CD8-positive, alpha-beta memory T cell (primary cell): ENCODE data around the gene MCAM. TPM values are rescaled to one million over a fixed set of nuclear protein-coding genes. Genes with fewer than 3 reads are reported as not detected.
A peak's percentile ranks its signal among the peaks of the same experiment; 100 is the strongest.

Source experiments
- CTCF ChIA-PET: fragments of 350-600 bp; sonication (Branson Sonifier 250); formaldehyde crosslinking; loops from one replicate; lab custom pipeline; 2021; ENCODE audit warnings: antibody characterized with exemption; lab: Charles Lee
- POLR2A ChIA-PET: fragments of 350-600 bp; sonication (Branson Sonifier 250); formaldehyde crosslinking; loops from one replicate; lab custom pipeline; 2021; ENCODE audit warnings: antibody characterized with exemption; lab: Charles Lee
- DNase-seq, 5 donors: peaks; one replicate each; pipeline versions ENCODE4 v3.0.0 to v3.0.0-alpha.2; 2020 to 2022; ENCODE audit warnings: mixed read lengths in 1 of 5
- H3K27ac ChIP-seq: one replicate; pipeline ENCODE4 v1.7.0; 2013; ENCODE audit warnings: low read depth, mild to moderate bottlenecking, low read length, moderate library complexity
- H3K27me3 ChIP-seq: 2 replicates; pipeline ENCODE4 v1.7.0; 2013; ENCODE audit warnings: low read length, mild to moderate bottlenecking; ENCODE audit not compliant: insufficient read depth, poor library complexity, severe bottlenecking
- H3K36me3 ChIP-seq: 2 replicates; pipeline ENCODE4 v1.7.0; 2013; ENCODE audit warnings: mild to moderate bottlenecking, low read length, moderate library complexity; ENCODE audit not compliant: insufficient read depth
- H3K4me1 ChIP-seq: 2 replicates; pipeline ENCODE4 v1.7.0; 2013; ENCODE audit warnings: mild to moderate bottlenecking, low read length, moderate library complexity; ENCODE audit not compliant: insufficient read depth
- H3K4me3 ChIP-seq: 2 replicates; pipeline ENCODE4 v1.7.0; 2013; ENCODE audit warnings: mild to moderate bottlenecking, low read length
- H3K9me3 ChIP-seq: 2 replicates; pipeline ENCODE4 v1.7.0; 2013; ENCODE audit warnings: mild to moderate bottlenecking, low read length
- H3K27ac Mint-ChIP-seq, 8 donors: one replicate each; pipeline ENCODE4 v1.8.0; 2020 to 2021; ENCODE audit warnings: mixed read lengths in 8 of 8, mild to moderate bottlenecking in 6 of 8, inconsistent platforms in 3 of 8, moderate library complexity in 3 of 8
- H3K27me3 Mint-ChIP-seq, 2 donors: one replicate each; pipeline ENCODE4 v1.8.0; 2020 to 2021; ENCODE audit warnings: mixed read lengths in 2 of 2, mild to moderate bottlenecking in 1 of 2, moderate library complexity in 1 of 2
- H3K36me3 Mint-ChIP-seq, 3 donors: one replicate each; pipeline ENCODE4 v1.8.0; 2020 to 2021; ENCODE audit warnings: mixed read lengths in 3 of 3, inconsistent platforms in 1 of 3, mild to moderate bottlenecking in 1 of 3
- H3K4me1 Mint-ChIP-seq, 3 donors: one replicate each; pipeline ENCODE4 v1.8.0; 2020 to 2021; ENCODE audit warnings: mixed read lengths in 3 of 3, inconsistent platforms in 1 of 3, mild to moderate bottlenecking in 1 of 3
- H3K4me3 Mint-ChIP-seq, 7 donors: one replicate each; pipeline ENCODE4 v1.8.0; 2020 to 2021; ENCODE audit warnings: mixed read lengths in 7 of 7, mild to moderate bottlenecking in 6 of 7, moderate library complexity in 4 of 7, inconsistent platforms in 2 of 7
- H3K9me3 Mint-ChIP-seq, 5 donors: one replicate each; pipeline ENCODE4 v1.8.0; 2020 to 2022; ENCODE audit warnings: mixed read lengths in 5 of 5, mild to moderate bottlenecking in 3 of 5, moderate library complexity in 2 of 5, inconsistent platforms in 1 of 5
- polyA plus RNA-seq: library from polyadenylated mRNA; unstranded; fragments of 300-500 nt; fragmentation: Illumina TruSeq; gene quantifications from one replicate; pipeline ENCODE4 v1.2.3, GENCODE V29; 2021
- total RNA-seq, 2 experiments: library from RNA; stranded (reverse); gene quantifications; one replicate each; pipeline ENCODE4 v1.2.3, GENCODE V29; 2021

Gene MCAM
- total and polyA plus RNA-seq, 3 experiments from 2014 or later = 1.6 to 2.7 (median 2.0) TPM

- Mint-ChIP-seq H3K4me1 (peaks cover 14 to 19% (median 15%) of the 10 kb centered on the region in 3 donors), H3K36me3 (no peaks in the 10 kb centered on the region), H3K9me3 (no peaks in the 10 kb centered on the region), H3K4me3 (no peak overlapping the region), H3K27ac (no peak overlapping the region), H3K27me3 (peaks cover 30 to 42% of the 10 kb centered on the region in 2 donors)
- POLR2A ChIA-PET = no interaction called here
- DNase-seq = no peak
- peaks cover 9% of the 10 kb centered on the region for H3K4me1 ChIP-seq
- H3K27ac ChIP-seq = no peak overlapping the region
- no peaks in the 10 kb centered on the region for H3K36me3 ChIP-seq
- H3K27me3 ChIP-seq = peaks cover 30% of the 10 kb centered on the region
- H3K4me3 ChIP-seq = no peak overlapping the region
- CTCF ChIA-PET = interaction anchor here (1.2 to 5.5 kb wide), 3 partner anchors 10 to 20 kb away, joined by 3 to 26 read pairs (median 4); partner anchors contain the start of gene USP2
- no peaks in the 10 kb centered on the region for H3K9me3 ChIP-seq
These were observed 44.3 kb upstream of the MCAM start for GRCh38 chr11:119361056-119361787.

GRCh38 chr11:119359365-119360214 lies 42.7 kb upstream of the MCAM start:
- Histone ChIP-seq H3K4me3 (no peak overlapping the region), H3K27me3 (peaks cover 20% of the 10 kb centered on the region), H3K9me3 (no peaks in the 10 kb centered on the region), H3K27ac (no peak overlapping the region), H3K36me3 (no peaks in the 10 kb centered on the region), H3K4me1 (peaks cover 4% of the 10 kb centered on the region)
- Mint-ChIP-seq H3K4me1 (peaks cover 12 to 18% (median 15%) of the 10 kb centered on the region in 3 donors), H3K36me3 (no peaks in the 10 kb centered on the region), H3K4me3 (no peak overlapping the region), H3K9me3 (no peaks in the 10 kb centered on the region), H3K27ac (peak overlapping the region in 2 of 8 donors; percentile 11 to 14), H3K27me3 (peaks cover 15 to 39% of the 10 kb centered on the region in 2 donors)
- POLR2A ChIA-PET = no interaction called here
- DNase-seq = no peak
- CTCF ChIA-PET = interaction anchor here (4.7 to 5.5 kb wide), 2 partner anchors 15 to 20 kb away, joined by 26 to 145 read pairs; partner anchors contain the start of gene USP2

- peak overlapping the region in 6 of 7 donors; percentile 11 to 85 (median 64) for H3K4me3 Mint-ChIP-seq
- Histone ChIP-seq H3K27me3 (no peaks in the 10 kb centered on the region), H3K4me3 (no peak overlapping the region), H3K4me1 (no peaks in the 10 kb centered on the region), H3K9me3 (no peaks in the 10 kb centered on the region), H3K36me3 (no peaks in the 10 kb centered on the region), H3K27ac (no peak overlapping the region)
- ChIA-PET CTCF (interaction anchor here (1.2 to 4.7 kb wide), 11 partner anchors 8 to 119 kb away, joined by 6 to 145 read pairs (median 13); partner anchors contain the start of genes MFRP and USP2), POLR2A (interaction anchor here (0.6 to 1.6 kb wide), 3 partner anchors 23 to 118 kb away, joined by 4 to 5 read pairs (median 4); partner anchors contain the start of gene USP2)
- peaks cover 12 to 35% of the 10 kb centered on the region in 2 donors for H3K27me3 Mint-ChIP-seq
- no peaks in the 10 kb centered on the region for H3K9me3 Mint-ChIP-seq
- DNase-seq = no peak
- no peaks in the 10 kb centered on the region for H3K36me3 Mint-ChIP-seq
- peak overlapping the region in 3 of 8 donors; percentile 9 to 39 (median 12) for H3K27ac Mint-ChIP-seq
- H3K4me1 Mint-ChIP-seq = peaks cover 6 to 9% (median 8%) of the 10 kb centered on the region in 3 donors
These were observed 40.1 kb upstream of the MCAM start for GRCh38 chr11:119357074-119357473.

DNA sequence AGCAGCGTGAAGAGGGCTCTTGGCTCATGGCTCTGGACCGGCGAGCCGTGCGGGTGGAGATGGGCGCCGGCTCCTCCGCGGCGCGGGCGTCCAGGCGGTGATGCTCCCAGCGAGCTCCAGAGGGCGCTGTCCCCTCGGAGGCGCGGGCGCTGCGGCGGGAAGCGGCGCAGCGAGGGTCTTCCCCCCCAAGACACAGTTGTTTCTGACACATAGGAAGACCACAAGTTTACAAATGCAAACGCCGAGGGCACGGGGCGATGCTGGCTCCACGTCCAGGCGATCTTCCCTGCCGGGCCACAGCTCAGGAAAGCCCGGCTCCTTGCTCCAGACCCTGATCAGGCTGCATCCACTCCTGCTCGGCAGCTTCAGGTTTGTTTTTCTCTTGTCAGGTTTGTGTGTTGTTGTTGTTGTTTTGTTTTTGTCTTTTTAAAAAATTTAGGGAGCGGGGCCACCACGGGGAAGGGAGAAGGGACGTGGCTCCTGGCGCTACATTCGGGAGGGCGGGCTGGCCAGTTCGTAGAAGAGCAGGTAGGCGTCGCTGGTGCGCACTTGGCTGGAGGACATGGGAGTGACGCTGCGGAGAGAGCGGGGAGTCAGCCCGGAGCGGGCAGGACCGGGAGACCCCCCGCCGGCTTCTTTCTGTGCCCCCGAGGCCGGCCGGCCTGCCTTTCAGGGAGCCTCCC lies 39.6 kb upstream of the MCAM start:
- Histone ChIP-seq H3K4me3 (peak overlapping the region; percentile 80), H3K36me3 (no peaks in the 10 kb centered on the region), H3K27ac (peak overlapping the region; percentile 62), H3K4me1 (no peaks in the 10 kb centered on the region), H3K9me3 (no peaks in the 10 kb centered on the region), H3K27me3 (no peaks in the 10 kb centered on the region)
- no peaks in the 10 kb centered on the region for H3K36me3 Mint-ChIP-seq
- ChIA-PET POLR2A (interaction anchor here (1.2 to 1.6 kb wide), 3 partner anchors 18 to 118 kb away, joined by 3 to 5 read pairs (median 4); partner anchors contain the start of gene USP2), CTCF (interaction anchor here (0.6 to 4.7 kb wide), 21 partner anchors 8 to 373 kb away, joined by 3 to 145 read pairs (median 6); partner anchors contain the start of genes CBL, MFRP, NECTIN1 and USP2)
- peaks cover 6 to 9% (median 8%) of the 10 kb centered on the region in 3 donors for H3K4me1 Mint-ChIP-seq
- no peaks in the 10 kb centered on the region for H3K9me3 Mint-ChIP-seq
- peaks cover 15 to 40% of the 10 kb centered on the region in 2 donors for H3K27me3 Mint-ChIP-seq
- peak; percentile 61 to 81 (median 67) for DNase-seq
- peak overlapping the region in 7 of 8 donors; percentile 43 to 95 (median 74) for H3K27ac Mint-ChIP-seq
- peak overlapping the region; percentile 82 to 95 (median 88) for H3K4me3 Mint-ChIP-seq

- no peaks in the 10 kb centered on the region for H3K36me3 Mint-ChIP-seq
- Histone ChIP-seq H3K4me3 (no peak overlapping the region), H3K4me1 (no peaks in the 10 kb centered on the region), H3K36me3 (no peaks in the 10 kb centered on the region), H3K27me3 (no peaks in the 10 kb centered on the region), H3K27ac (no peak overlapping the region), H3K9me3 (no peaks in the 10 kb centered on the region)
- no peak for DNase-seq
- no peaks in the 10 kb centered on the region for H3K9me3 Mint-ChIP-seq
- H3K27me3 Mint-ChIP-seq = peaks cover 17 to 42% of the 10 kb centered on the region in 2 donors
- H3K27ac Mint-ChIP-seq = no peak overlapping the region
- H3K4me1 Mint-ChIP-seq = peaks cover 7 to 11% (median 11%) of the 10 kb centered on the region in 3 donors
- H3K4me3 Mint-ChIP-seq = peak overlapping the region in 6 of 7 donors; percentile 17 to 94 (median 59)
- ChIA-PET POLR2A (interaction anchor here (1.3 kb wide), 1 partner anchor 17 kb away, joined by 3 read pairs; no protein-coding TSS in a partner anchor), CTCF (interaction anchor here (0.8 to 4.7 kb wide), 12 partner anchors 9 to 374 kb away, joined by 3 to 145 read pairs (median 12); partner anchors contain the start of genes NECTIN1 and USP2)
These were observed 38.3 kb upstream of the MCAM start for GRCh38 chr11:119355091-119355843.

GRCh38 chr11:119352857-119353260 lies 35.9 kb upstream of the MCAM start:
- Mint-ChIP-seq H3K4me3 (peak overlapping the region in 1 of 7 donors; percentile 36), H3K36me3 (no peaks in the 10 kb centered on the region), H3K27ac (no peak overlapping the region), H3K4me1 (peaks cover 11 to 16% (median 13%) of the 10 kb centered on the region in 3 donors), H3K9me3 (no peaks in the 10 kb centered on the region), H3K27me3 (peaks cover 19 to 42% of the 10 kb centered on the region in 2 donors)
- no peak for DNase-seq
- no peaks in the 10 kb centered on the region for H3K4me1 ChIP-seq
- H3K9me3 ChIP-seq = no peaks in the 10 kb centered on the region
- H3K36me3 ChIP-seq = no peaks in the 10 kb centered on the region
- H3K27ac ChIP-seq = no peak overlapping the region
- no peak overlapping the region for H3K4me3 ChIP-seq
- POLR2A ChIA-PET = no interaction called here
- CTCF ChIA-PET = interaction anchor here (1.1 to 2.1 kb wide), 4 partner anchors 14 to 29 kb away, joined by 3 to 6 read pairs (median 4); partner anchors contain the start of gene USP2
- no peaks in the 10 kb centered on the region for H3K27me3 ChIP-seq
